ENCODE data around the gene SLFN12L.
"Not testable (repeated sequence)": the region's sequence is repeated elsewhere in the genome, so short reads cannot be mapped to it uniquely, and the experiment has no call there.

Gene SLFN12L

DNA sequence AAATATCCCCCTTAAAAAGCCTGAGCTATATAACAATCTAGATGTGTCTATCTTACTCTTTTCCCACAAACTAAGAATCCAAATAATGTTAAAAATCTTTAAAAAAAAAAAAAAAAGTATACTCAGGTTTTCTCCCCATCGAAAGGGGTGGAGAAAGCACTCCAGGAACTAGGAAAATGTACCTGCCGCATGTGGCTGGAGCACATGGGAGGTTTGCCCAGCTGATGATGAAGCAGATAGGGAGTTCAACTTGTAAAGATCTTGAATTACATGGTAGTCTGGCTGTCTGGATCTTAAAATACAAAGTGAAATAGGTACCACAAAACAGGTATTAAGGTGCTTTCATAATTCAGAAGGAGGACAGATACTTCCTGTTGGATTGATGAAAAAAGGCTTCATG is 31.9 kb upstream of the SLFN12L start:
- no peak for TF ChIP-seq CTCF (IDR thresholded peaks at IDR 0.05; ENCODE audit: low read depth, low read length)
- H3K4me3 ChIP-seq (ENCODE audit: low read depth, low read length), result no peak overlapping the region

GRCh38 chr17:35568561-35568960 is 31.1 kb upstream of the SLFN12L start:
- H3K4me3 ChIP-seq (ENCODE audit: low read depth, low read length), result peak overlapping the region; percentile 63
- no peak for TF ChIP-seq CTCF (IDR thresholded peaks at IDR 0.05; ENCODE audit: low read depth, low read length)

GRCh38 chr17:35566968-35567367 is 29.5 kb upstream of the SLFN12L start:
- no peak for TF ChIP-seq CTCF (IDR thresholded peaks at IDR 0.05; ENCODE audit: low read depth, low read length)
- H3K4me3 ChIP-seq (ENCODE audit: low read depth, low read length), result no peak overlapping the region

DNA sequence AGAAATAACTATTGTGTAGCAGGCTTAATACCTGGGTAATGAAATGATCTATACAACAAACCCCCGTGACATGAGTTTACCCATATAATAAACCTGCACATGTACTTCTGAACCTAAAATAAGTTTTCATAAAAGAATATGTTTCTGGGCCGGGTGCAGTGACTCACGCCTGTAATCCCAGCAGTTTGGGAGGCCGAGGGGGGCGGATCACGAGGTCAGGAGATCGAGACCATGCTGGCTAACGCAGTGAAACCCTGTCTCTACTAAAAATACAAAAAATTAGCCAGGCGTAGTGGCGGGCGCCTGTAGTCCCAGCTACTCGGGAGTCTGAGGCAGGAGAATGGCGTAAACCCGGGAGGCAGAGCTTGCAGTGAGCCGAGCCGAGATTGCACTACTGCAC is 25.7 kb upstream of the SLFN12L start:
- not testable (repeated sequence) for H3K4me3 ChIP-seq (ENCODE audit: low read depth, low read length)

DNA sequence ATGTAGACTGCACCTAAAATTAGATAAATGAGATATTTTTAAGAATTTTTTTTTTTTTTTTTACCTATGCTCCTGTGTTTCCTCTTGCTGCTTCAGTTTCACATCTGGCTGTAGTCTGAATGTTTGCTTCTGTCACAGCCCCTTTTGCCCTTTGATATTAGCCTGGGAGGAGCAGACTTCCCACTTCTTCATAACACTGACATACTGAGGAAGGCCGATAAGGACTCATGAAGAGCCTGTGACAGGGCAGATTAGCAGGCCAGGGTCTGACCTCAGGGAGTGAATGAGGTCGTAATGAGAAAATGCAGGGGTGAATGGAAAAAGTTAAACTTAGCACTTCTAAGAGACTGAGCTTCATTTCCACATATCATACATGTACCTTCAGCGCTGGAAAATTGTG is 23.2 kb upstream of the SLFN12L start, which contains the start of gene SLFN14:
Gene SLFN14 (minus strand): TSS at position 117 of the 400 bp plus-strand sequence. CDS start 2,757 bp downstream, outside the sequence.
- no peak within 1 kb of the TSS for H3K4me3 ChIP-seq (ENCODE audit: low read depth, low read length)
- no peak for TF ChIP-seq CTCF (IDR thresholded peaks at IDR 0.05; ENCODE audit: low read depth, low read length)

DNA sequence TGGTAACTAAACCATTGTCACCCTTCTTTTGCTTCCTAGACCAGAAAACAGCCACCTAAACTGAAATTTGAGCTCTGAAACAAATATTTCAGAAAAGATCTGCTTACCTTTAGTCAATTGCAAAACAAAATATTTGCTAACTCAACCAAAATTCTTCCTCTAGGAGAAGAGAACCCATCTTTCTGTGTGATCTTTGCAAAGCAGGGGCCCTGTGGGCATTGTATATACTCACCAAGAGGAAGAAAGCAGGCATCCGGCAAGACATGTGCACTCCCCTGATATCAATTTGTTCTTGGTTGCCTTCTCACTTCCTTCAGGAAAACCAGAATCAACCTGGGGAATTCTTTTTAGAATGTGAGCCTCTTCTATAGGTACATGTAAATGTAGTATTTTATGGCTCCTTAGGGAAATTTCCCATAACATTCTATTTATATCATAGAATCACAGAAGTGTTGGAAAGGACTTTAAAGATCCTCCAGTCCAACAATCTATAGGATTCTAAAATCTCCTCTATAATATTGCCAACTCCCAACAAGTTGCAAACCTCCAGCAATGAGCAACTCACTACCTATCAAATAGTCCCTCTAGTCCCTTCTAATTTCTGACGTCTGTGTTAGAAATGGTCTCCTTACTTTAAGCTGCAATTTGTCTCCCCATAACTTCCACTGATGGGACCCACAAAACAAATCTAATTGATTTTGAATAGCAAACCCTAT is 22.2 kb upstream of the SLFN12L start:
- no peak overlapping the region for H3K4me3 ChIP-seq (ENCODE audit: low read depth, low read length)
- no peak for TF ChIP-seq CTCF (IDR thresholded peaks at IDR 0.05; ENCODE audit: low read depth, low read length)

DNA sequence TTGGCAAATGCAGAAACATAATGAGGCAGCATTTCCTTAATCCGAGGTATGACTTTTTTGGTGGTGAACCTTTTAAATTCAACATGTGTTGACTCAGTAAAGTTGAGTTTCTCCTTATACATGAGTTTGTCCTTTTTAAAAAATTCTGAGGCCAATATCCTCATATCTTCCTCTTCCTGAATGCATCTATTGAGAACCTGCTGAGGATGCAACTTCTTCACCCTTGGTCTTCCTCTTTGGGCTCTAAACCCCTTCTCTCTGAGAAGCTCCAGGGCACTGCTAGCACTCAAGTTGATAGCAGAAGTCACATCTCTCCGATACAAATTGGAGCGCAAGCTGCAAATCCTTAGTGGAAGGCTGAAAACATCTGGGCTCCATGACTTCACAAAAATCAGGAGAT is 19.9 kb upstream of the SLFN12L start:
- TF ChIP-seq CTCF (IDR thresholded peaks at IDR 0.05; ENCODE audit: low read depth, low read length), result no peak
- H3K4me3 ChIP-seq (ENCODE audit: low read depth, low read length), result no peak overlapping the region

- H3K4me3 ChIP-seq (ENCODE audit: low read depth, low read length), result no peak overlapping the region
- TF ChIP-seq CTCF (IDR thresholded peaks at IDR 0.05; ENCODE audit: low read depth, low read length), result no peak
These were observed 18.2 kb upstream of the SLFN12L start for GRCh38 chr17:35555691-35556090.
